Measurements from ENCODE around the gene ACTL8.

Gene ACTL8

GRCh38 chr1:17802945-17803344 lies 47.8 kb downstream of the ACTL8 start:
- no peak for DNase-seq (ENCODE audit: low read depth in 2 of 2)

GRCh38 chr1:17805869-17806684 lies 50.9 kb downstream of the ACTL8 start:
- no peak for DNase-seq (ENCODE audit: low read depth in 2 of 2)

- DNase-seq (ENCODE audit: low read depth in 2 of 2) = no peak
Observed at GRCh38 chr1:17808816-17809215, 53.7 kb downstream of the ACTL8 start.

GRCh38 chr1:17810668-17811067 lies 55.5 kb downstream of the ACTL8 start:
- DNase-seq (ENCODE audit: low read depth in 2 of 2) = no peak

GRCh38 chr1:17816511-17816910 lies 61.4 kb downstream of the ACTL8 start:
- no peak for DNase-seq (ENCODE audit: low read depth in 2 of 2)

GRCh38 chr1:17819129-17819802 lies 64.1 kb downstream of the ACTL8 start:
- no peak for DNase-seq (ENCODE audit: low read depth in 2 of 2)

GRCh38 chr1:17820198-17820597 lies 65.1 kb downstream of the ACTL8 start:
- no peak for DNase-seq (ENCODE audit: low read depth in 2 of 2)

- no peak for DNase-seq (ENCODE audit: low read depth in 2 of 2)
Observed at GRCh38 chr1:17822741-17823426, 67.8 kb downstream of the ACTL8 start.

- no peak for DNase-seq (ENCODE audit: low read depth in 2 of 2)
Observed at GRCh38 chr1:17825273-17826164, 70.4 kb downstream of the ACTL8 start.

GRCh38 chr1:17826165-17826488 lies 71.0 kb downstream of the ACTL8 start:
- DNase-seq (ENCODE audit: low read depth in 2 of 2) = peak in 1 of 2 donors; percentile 22

GRCh38 chr1:17828991-17829390 lies 73.9 kb downstream of the ACTL8 start:
- DNase-seq (ENCODE audit: low read depth in 2 of 2) = no peak

- DNase-seq (ENCODE audit: low read depth in 2 of 2) = no peak
Observed at GRCh38 chr1:17829579-17829978, 74.4 kb downstream of the ACTL8 start.

- DNase-seq (ENCODE audit: low read depth in 2 of 2) = no peak
Observed at GRCh38 chr1:17831597-17831996, 76.5 kb downstream of the ACTL8 start.

- no peak for DNase-seq (ENCODE audit: low read depth in 2 of 2)
Observed at GRCh38 chr1:17833661-17834501, 78.7 kb downstream of the ACTL8 start.

GRCh38 chr1:17834561-17835100 lies 79.5 kb downstream of the ACTL8 start:
- DNase-seq (ENCODE audit: low read depth in 2 of 2) = no peak

- no peak for DNase-seq (ENCODE audit: low read depth in 2 of 2)
Observed at GRCh38 chr1:17837233-17838030, 82.3 kb downstream of the ACTL8 start.

- no peak for DNase-seq (ENCODE audit: low read depth in 2 of 2)
Observed at GRCh38 chr1:17839641-17840196, 84.6 kb downstream of the ACTL8 start.

- no peak for DNase-seq (ENCODE audit: low read depth in 2 of 2)
Observed at GRCh38 chr1:17841944-17842343, 86.8 kb downstream of the ACTL8 start.

- DNase-seq (ENCODE audit: low read depth in 2 of 2) = no peak
Observed at GRCh38 chr1:17842686-17843085, 87.6 kb downstream of the ACTL8 start.

Data from activated CD4-positive, alpha-beta T cell treated with anti-CD3 and anti-CD28 coated beads for 24 hours (primary cell).